ACC112 (cell line): ENCODE data around the gene EFCAB6.

Experiments
- H2AFZ ChIP-seq: fragments of 200-600 bp; sonication (generic); one replicate; pipeline ENCODE4 v1.6.0; 2017; ENCODE audit warnings: antibody characterized with exemption, low read length; ENCODE audit not compliant: unreplicated experiment
- H3K27ac ChIP-seq: fragments of 200-600 bp; sonication (generic); 2 replicates; pipeline ENCODE4 v1.5.1; 2014; ENCODE audit warnings: low read depth, mild to moderate bottlenecking, antibody characterized with exemption, low read length, moderate library complexity
- H3K27me3 ChIP-seq: fragments of 200-600 bp; sonication (generic); 2 replicates; pipeline ENCODE4 v1.6.1; 2014; ENCODE audit warnings: mild to moderate bottlenecking, antibody characterized with exemption, low read length, moderate library complexity, mixed read lengths; ENCODE audit not compliant: insufficient read depth
- H3K36me3 ChIP-seq: fragments of 200-600 bp; sonication (generic); 2 replicates; pipeline ENCODE4 v1.6.1; 2016; ENCODE audit warnings: mild to moderate bottlenecking, antibody characterized with exemption, low read length, moderate library complexity, mixed read lengths; ENCODE audit not compliant: insufficient read depth
- H3K4me1 ChIP-seq: fragments of 200-600 bp; sonication (generic); one replicate; pipeline ENCODE4 v1.6.1; 2016; ENCODE audit warnings: low read length, mixed read lengths; ENCODE audit not compliant: insufficient read depth, unreplicated experiment, control insufficient read depth
- H3K4me3 ChIP-seq: fragments of 200-600 bp; sonication (generic); 2 replicates; pipeline ENCODE4 v1.5.1; 2014; ENCODE audit warnings: mild to moderate bottlenecking, low read depth, low read length
- H3K79me2 ChIP-seq: fragments of 200-600 bp; sonication (generic); one replicate; pipeline ENCODE4 v1.6.0; 2016; ENCODE audit warnings: low read length; ENCODE audit not compliant: control insufficient read depth, unreplicated experiment, insufficient read depth

EFCAB6 gene

GRCh38 chr22:43828998-43829782 lies 17.1 kb upstream of the EFCAB6 start:
- no peaks in the 10 kb centered on the region for H3K79me2 ChIP-seq
- H3K4me1 ChIP-seq = peaks cover 22% of the 10 kb centered on the region
- peak overlapping the region; percentile 59 for H3K27ac ChIP-seq
- H2AFZ ChIP-seq = no peak overlapping the region
- H3K4me3 ChIP-seq = no peak overlapping the region
- H3K36me3 ChIP-seq = no peaks in the 10 kb centered on the region
- H3K27me3 ChIP-seq = no peaks in the 10 kb centered on the region

- H3K27ac ChIP-seq = no peak overlapping the region
- H3K4me3 ChIP-seq = no peak overlapping the region
- no peaks in the 10 kb centered on the region for H3K27me3 ChIP-seq
- no peaks in the 10 kb centered on the region for H3K79me2 ChIP-seq
- H2AFZ ChIP-seq = no peak overlapping the region
- no peaks in the 10 kb centered on the region for H3K36me3 ChIP-seq
- H3K4me1 ChIP-seq = peaks cover 22% of the 10 kb centered on the region
Measured at GRCh38 chr22:43828725-43828997, 16.6 kb upstream of the EFCAB6 start.

GRCh38 chr22:43827926-43828724 lies 16.0 kb upstream of the EFCAB6 start:
- Histone ChIP-seq H3K4me3 (no peak overlapping the region), H3K4me1 (peaks cover 22% of the 10 kb centered on the region), H3K79me2 (no peaks in the 10 kb centered on the region), H2AFZ (no peak overlapping the region), H3K27ac (no peak overlapping the region), H3K27me3 (no peaks in the 10 kb centered on the region), H3K36me3 (no peaks in the 10 kb centered on the region)

DNA sequence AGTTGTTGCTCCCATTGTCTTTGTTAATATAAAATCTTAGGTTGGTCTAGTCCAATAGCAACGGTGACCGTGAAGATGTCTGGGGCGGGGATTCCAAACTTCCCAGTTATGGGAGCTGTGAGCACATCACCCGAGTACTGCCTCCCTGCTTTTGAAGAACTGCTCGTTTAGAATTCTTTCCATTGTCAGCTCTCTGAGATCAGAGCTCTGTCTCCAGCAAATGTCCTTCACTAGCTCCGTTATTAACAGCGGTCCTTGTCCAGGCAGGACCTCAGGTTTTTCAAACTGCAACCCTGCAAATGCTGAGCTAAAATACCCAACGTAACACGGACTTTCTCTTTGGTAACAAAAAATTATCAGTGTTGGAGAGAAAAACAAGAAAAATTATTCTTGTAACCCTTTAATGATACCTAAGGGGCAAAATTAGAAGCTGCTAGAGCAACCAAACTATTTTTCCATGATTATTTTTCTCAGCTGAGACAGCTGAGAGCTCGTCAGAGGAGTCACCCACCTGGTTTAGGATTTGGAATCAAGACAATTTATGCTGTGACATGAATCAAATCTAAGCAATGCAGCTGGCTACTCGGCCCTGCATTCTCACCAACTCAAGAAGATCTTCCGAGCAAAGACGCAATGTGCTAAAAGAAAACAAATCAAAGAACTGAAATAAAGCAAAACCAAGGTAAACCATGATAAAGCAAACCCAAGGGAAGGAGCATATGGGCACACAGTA lies 15.1 kb upstream of the EFCAB6 start:
- Histone ChIP-seq H3K27me3 (no peaks in the 10 kb centered on the region), H2AFZ (no peak overlapping the region), H3K36me3 (no peaks in the 10 kb centered on the region), H3K79me2 (no peaks in the 10 kb centered on the region), H3K4me3 (peak overlapping the region; percentile 30), H3K4me1 (peaks cover 22% of the 10 kb centered on the region), H3K27ac (peak overlapping the region; percentile 44; the same call in 1 of the 2 replicates)

DNA sequence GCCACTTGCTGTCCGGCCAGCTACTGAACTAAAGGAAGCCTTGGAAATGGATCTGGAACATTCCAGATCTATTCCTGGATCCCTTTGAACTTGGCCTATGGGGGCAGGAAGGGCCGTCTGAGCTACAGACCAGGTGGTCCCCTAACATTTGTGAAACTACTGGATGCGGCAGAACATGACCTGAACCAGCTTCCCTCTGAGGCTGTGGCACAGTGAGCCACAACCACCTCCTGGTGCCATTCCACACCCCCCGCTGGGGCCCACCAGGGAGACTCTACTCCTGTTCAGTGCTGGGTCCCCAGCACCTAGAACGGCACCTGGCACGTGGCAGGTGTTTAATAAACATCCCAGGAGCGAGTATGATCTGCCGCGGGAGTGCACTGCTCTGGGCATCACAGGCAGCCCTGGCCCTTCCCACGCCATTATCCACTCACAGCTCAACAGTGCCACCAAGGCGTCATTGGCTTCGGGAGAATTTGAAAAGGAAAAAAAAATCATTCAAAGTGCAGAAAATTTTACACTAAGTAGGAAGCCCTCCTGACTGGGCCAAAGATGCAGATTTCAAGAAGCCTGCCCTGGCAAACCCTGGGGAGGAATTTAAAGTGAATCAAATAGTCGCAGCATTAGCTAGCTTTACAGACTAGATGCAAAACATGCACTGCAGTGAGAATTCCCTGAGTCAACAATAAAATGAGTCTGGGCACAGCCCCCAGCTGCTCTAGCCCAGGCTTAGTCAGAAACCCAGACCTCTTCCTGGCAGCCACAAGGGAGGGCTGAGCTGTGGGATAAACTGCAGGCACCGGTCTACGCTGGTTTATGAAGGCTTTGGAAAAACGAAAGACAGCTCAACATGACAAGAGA lies 14.3 kb upstream of the EFCAB6 start:
- Histone ChIP-seq H3K79me2 (no peaks in the 10 kb centered on the region), H3K36me3 (no peaks in the 10 kb centered on the region), H3K27me3 (no peaks in the 10 kb centered on the region), H3K4me3 (peak overlapping the region; percentile 30), H3K4me1 (peaks cover 22% of the 10 kb centered on the region), H3K27ac (peak overlapping the region; percentile 44; the same call in 1 of the 2 replicates), H2AFZ (no peak overlapping the region)

DNA sequence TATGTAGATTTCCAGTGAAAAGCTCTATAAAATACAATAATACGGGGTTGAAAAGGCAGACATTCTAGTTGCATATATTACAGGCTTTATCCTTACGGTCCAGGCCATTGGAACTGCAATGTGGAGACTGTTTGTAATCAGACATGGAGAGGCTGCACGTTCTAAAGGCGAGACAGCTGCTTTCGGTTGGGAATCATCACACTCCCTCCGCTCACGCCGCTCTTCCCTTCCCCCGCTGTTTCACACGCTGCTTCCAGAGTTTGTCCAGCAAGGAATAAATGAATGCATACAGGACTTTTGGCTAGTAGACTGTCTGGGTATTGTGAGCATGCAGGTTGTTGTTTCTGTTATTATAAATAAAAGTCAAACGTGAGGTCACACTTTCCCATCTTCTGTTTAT lies 13.5 kb upstream of the EFCAB6 start:
- Histone ChIP-seq H3K4me3 (no peak overlapping the region), H3K79me2 (no peaks in the 10 kb centered on the region), H3K36me3 (no peaks in the 10 kb centered on the region), H3K27me3 (no peaks in the 10 kb centered on the region), H3K4me1 (peaks cover 22% of the 10 kb centered on the region), H3K27ac (no peak overlapping the region), H2AFZ (no peak overlapping the region)

DNA sequence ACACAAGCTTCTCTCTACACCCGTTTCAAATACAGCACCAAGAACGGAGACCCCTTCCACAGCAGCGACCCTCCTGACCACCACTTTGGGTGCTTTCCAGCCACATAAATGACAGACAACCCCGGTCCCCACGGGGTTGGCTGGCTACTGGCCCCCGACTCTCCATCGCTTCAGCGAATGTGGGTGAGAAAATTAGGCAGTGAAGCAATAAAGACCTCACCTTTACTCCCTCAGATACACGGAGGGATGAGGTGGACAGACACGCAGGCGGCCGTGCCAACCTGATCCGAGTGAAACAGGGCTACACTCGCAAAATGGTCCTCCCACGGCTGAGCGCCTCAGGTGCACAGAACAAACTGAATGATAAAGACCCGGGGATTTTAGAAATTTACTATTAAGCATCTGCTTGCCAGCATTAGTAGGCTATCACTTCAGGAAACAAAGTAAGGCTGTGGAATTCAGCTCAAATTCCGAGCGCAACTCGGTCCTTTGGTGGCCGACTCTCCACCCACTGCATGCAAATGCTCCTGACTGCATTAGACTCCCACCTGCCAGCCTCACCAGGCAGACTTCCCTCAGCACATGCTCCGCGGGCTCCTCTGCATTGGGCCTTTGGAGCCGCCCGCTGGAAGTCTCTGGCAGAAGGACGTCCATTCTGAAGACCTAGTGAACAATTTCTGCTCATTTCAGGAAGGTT lies 12.8 kb upstream of the EFCAB6 start:
- Histone ChIP-seq H3K4me3 (no peak overlapping the region), H2AFZ (no peak overlapping the region), H3K4me1 (peaks cover 19% of the 10 kb centered on the region), H3K79me2 (no peaks in the 10 kb centered on the region), H3K27me3 (no peaks in the 10 kb centered on the region), H3K27ac (no peak overlapping the region), H3K36me3 (no peaks in the 10 kb centered on the region)

- Histone ChIP-seq H3K27me3 (no peaks in the 10 kb centered on the region), H3K27ac (no peak overlapping the region), H3K79me2 (no peaks in the 10 kb centered on the region), H3K4me3 (no peak overlapping the region), H3K4me1 (peaks cover 12% of the 10 kb centered on the region), H2AFZ (no peak overlapping the region), H3K36me3 (no peaks in the 10 kb centered on the region)
Measured at GRCh38 chr22:43823911-43824665, 12.0 kb upstream of the EFCAB6 start.

DNA sequence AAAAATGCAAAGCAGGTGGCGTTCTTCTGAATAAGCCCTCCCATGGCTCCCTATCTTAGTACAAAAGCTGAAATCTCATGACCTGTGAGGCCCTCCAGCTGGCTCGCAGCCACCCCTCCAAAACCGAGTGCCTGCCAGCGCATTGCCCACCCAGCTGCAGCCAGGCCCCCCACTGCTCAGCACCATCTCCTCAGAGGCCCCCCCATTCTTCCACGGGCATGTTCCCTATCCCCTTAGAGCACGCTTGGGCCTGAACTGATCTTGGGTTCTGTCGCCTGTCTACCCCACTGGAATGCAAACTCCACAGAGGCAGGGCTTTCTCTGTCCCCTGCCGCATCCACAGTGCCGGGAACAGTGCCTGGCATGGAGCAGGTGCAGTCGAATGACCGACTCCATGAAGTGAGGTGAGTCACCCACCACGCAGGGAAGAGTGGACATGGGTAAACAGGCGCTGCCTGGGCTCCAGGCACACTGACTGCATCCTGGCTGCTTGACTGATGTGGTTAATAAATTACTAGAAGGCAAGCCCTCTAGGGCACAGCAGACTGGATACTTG lies 11.3 kb upstream of the EFCAB6 start:
- Histone ChIP-seq H3K27me3 (no peaks in the 10 kb centered on the region), H3K79me2 (no peaks in the 10 kb centered on the region), H3K4me1 (peaks cover 6% of the 10 kb centered on the region), H2AFZ (no peak overlapping the region), H3K4me3 (no peak overlapping the region), H3K36me3 (no peaks in the 10 kb centered on the region), H3K27ac (no peak overlapping the region)
